Renal cortical epithelial cell (primary cell): Measurements from ENCODE around the gene FREY1. TPM values are rescaled to one million over a fixed set of nuclear protein-coding genes. Genes with fewer than 3 reads are reported as not detected.

Experiments used
- DNase-seq: peaks from one replicate; pipeline ENCODE4 v3.0.0-alpha.2; 2011; ENCODE audit warnings: low read depth
- total RNA-seq: library from RNA; depleted of rRNA; stranded (reverse); fragments of >200 nt; gene quantifications from 2 replicates; pipeline ENCODE4 v1.2.3, GENCODE V29; 2014

Gene FREY1
- total RNA-seq, 1 donor from 2014 or later, result 0.70 TPM

GRCh38 chr11:45928535-45929215, 21.6 kb upstream of the FREY1 start:
- no peak for DNase-seq

DNA sequence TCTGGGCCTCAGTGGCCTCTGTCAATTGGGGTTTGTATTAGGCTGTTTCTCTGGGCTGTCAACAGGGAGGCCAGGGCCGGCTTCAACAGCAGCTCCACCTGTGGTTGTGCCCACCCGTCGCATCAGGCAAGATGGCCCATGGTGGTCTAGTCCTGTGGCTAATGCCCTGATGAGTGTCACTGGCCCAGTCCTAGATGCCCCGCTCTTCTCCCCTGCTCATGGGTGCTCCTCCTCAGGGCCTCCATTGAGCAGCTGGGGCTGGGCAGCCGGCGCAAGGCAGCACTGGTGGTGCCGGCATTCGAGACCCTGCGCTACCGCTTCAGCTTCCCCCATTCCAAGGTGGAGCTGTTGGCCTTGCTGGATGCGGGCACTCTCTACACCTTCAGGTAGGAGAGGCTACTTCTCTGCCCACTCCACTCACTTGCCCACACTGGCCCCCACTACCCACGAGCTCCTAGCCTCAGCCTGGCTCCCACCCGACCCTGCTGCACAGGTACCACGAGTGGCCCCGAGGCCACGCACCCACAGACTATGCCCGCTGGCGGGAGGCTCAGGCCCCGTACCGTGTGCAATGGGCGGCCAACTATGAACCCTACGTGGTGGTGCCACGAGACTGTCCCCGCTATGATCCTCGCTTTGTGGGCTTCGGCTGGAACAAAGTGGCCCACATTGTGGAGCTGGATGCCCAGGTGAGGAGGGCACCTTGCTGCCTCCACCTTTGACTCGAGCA, 20.8 kb upstream of the FREY1 start:
- DNase-seq, result no peak

DNA sequence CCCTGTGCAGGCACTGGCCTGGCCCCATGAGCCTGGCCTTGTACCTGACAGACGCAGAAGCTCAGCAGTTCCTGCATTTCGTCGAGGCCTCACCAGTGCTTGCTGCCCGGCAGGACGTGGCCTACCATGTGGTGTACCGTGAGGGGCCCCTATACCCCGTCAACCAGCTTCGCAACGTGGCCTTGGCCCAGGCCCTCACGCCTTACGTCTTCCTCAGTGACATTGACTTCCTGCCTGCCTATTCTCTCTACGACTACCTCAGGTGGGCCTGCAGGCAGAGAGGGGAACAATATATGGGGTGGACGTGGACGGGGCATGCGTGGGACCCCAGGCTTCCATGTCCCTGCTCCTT, 20.2 kb upstream of the FREY1 start:
- no peak for DNase-seq

DNA sequence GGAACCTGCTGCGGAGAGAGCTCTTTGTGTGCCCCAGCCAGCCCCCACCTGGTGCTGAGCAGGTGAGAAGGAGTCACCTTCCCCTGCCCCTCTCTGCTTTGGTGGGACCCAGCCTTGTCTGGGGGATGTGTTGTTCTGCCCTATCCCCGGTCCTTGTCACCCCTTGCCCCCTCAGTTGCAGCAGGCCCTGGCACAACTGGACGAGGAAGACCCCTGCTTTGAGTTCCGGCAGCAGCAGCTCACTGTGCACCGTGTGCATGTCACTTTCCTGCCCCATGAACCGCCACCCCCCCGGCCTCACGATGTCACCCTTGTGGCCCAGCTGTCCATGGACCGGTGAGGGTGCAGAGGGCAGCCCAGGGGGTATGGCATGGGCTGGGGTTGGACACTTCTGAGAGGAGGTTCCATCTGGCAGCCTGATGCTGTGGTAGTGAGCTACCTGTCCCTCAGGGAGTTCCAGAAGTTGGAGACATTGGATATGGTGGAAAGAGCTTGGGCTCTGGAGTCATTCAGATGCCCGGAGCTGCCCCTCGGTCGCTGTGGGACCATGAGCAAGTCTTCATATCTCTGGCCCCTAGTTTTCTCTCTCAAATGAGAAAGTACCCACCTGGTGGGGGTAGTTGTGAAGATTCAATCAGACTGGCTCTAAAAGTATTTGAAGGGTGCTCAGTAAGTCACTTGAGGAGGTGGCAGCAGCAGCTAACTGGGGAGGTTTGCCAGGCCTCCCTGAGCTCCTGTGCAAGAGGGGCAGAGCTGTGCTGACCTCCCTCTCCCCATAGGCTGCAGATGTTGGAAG, 19.7 kb upstream of the FREY1 start:
- no peak for DNase-seq

GRCh38 chr11:45926001-45926401, 18.9 kb upstream of the FREY1 start:
- DNase-seq, result no peak

DNA sequence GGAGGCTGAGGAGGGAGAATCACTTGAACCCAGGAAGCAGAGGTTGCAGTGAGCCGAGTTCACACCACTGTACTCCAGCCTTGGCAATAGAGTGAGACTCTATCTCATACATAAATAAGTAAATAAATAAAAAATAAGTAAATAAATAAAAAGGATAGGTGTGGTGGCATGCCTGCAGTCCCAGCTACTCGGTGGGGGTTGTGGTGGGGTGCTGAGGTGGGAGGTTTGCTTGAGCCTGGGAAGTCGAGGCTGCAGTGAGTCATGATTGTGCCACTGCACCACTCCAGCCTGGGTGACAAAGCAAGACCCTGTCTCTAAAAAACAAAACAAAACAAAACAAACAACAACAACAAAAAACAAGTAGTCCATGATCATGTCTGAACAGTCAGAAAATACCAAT, 18.5 kb upstream of the FREY1 start:
- no peak for DNase-seq

- no peak for DNase-seq
These were observed 17.9 kb upstream of the FREY1 start for GRCh38 chr11:45924927-45925326.

- no peak for DNase-seq
These were observed 17.2 kb upstream of the FREY1 start for GRCh38 chr11:45924036-45924915.

- no peak for DNase-seq
These were observed 15.5 kb upstream of the FREY1 start, which contains the start of gene LARGE2 for GRCh38 chr11:45922425-45923082. Gene LARGE2 (plus strand): TSS chr11:45922656. CDS start chr11:45922883, 227 bp downstream.

GRCh38 chr11:45921561-45922424, 14.7 kb upstream of the FREY1 start:
- peak; percentile 11 for DNase-seq

DNA sequence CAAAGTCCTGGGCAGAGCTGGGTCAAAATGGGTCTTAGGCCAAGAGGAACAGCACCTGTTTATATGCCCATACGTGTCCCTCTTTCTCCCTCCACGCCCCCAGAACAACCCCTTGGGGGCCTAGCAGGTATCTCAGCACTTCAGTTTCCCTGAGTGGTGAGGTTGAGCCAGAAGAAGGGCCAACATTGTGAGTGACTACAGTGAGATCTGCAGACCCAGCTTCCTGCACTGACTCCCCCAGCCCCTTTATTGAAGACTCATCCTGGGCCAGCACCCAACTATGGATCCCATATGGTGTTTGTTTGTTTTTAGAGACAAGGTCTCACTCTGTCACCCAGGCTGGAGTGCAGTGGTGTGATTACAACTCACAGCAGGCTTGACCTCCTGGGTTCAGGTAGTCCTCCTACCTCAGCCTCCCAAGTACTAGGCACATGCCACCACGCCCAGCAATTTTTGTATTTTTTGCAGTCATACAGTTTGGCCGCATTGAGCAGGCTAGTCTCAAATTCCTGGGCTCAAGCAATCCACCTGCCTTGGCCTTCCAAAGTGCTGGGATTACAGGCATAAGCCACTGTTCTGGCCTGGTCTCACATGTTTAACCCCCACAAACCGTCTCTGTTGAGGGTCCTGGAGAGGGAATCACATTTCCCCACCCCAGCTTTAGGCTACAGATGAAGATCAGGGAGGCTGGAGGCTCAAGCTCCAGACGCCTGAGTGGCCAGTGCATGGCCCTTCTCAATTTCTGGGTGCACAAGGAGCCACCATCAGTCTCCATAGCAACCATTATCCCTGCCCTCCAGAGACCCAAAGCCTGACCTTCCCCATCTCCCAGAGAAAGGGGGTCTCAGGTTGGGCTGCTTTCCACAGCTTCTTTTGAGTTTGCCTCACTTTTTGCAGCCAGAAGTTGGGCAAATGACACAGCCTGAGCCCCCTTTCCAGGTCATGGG, 13.7 kb upstream of the FREY1 start:
- DNase-seq, result no peak

GRCh38 chr11:45919806-45920530, 12.9 kb upstream of the FREY1 start:
- no peak for DNase-seq

DNA sequence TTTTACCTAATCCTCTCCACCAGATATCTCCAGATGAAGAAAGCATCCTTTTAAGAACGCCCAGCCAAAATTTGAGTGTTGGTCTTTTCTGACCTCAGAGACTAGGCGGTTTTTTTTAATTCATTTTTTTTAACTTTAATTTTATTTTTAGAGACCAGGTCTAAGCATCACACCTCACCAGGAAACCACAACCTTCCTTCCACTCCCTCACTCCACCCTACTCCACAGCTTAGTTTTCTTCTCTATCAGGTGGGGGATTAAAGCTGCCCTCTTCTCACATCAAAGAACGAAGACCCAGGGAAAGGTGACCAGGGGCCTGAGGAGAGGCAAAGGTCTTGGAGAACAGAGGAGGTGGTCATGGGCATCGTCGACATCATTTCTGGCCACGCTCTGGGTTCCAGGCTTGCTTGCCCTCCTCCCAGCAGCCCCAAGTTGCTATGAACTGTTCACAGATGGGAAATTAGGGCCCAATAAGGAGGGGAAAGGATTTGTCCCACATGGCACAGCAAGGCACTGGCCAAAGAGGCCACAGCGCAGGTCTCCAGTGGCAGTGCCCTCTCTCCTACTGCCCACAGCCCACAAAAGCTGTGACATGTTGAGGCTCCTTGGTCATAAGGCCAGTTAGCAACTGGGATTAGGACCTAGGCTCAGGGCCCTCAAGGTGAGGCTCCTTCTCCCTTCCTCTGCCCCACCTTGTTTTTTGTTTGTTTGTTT, 12.0 kb upstream of the FREY1 start:
- no peak for DNase-seq

GRCh38 chr11:45918331-45918941, 11.4 kb upstream of the FREY1 start:
- DNase-seq, result peak; percentile 39

DNA sequence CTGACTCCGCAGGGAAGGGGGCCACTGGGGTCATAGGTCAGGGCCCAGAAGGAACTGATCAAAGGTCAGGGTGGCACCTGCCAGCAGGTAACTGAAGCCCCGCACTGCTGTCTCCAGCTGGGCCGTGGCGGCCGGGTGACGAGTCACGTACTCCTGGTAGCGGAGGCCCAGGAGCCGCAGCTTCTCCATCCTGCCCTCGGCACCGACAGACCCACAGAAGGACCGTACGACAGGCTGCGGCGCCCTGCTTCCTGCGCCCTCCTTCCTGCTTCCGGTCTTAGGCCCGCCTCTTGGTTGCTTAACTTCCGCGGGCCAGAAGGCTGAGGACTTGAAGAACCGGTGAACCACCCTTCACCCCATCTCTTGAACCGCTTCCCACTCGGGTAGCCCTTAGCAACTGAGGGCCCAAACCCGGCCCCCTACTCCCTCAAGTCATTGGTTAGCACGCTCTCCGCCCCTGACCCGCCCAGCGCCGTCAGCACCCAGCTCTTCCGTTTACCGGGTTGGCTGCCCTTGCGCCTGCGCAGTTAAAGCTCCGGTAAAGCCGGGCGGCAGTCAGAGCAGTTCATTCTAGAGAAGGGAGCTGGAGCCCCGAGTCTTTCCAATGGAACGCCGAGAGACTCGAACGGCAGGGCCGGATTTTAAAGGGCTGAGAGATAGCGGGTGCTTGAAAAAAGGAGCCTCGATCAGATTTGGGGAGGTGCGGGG, 10.7 kb upstream of the FREY1 start, which contains the start of gene PEX16:
Gene PEX16, minus strand, starts transcription at position 255 of the 708 bp plus-strand sequence. Its CDS starts 66 bp downstream, at position 189.
- DNase-seq, result peak; percentile 98

GRCh38 chr11:45917286-45917622, 10.2 kb upstream of the FREY1 start:
- DNase-seq, result no peak

GRCh38 chr11:45915446-45915845, 8.4 kb upstream of the FREY1 start:
- no peak for DNase-seq
